HCT116 (cell line): ENCODE measurements around the gene APBA3. TPM values are rescaled to one million over a fixed set of nuclear protein-coding genes. Genes with fewer than 3 reads are reported as not detected.
A peak's percentile ranks its signal among the peaks of the same experiment; 100 is the strongest.

Experiments
- ATAC-seq: fragments of 200-7000 bp; cut with Tn5 transposase; 2 replicates; pipeline ENCODE4 v1.9.1; 2020; ENCODE audit warnings: mild to moderate bottlenecking, moderate library complexity
- BruUV-seq: library from RNA; stranded (reverse); fragments of 400-500 nt; replicated peaks from 2 replicates; lab custom pipeline; 2021; lab: Mats Ljungman, UMichigan
- CTCF ChIA-PET: fragments of 300-600 bp; sonication (Branson Sonifier 250); formaldehyde crosslinking; loops from one replicate; lab custom pipeline; 2021; ENCODE audit warnings: antibody characterized with exemption; lab: Charles Lee
- POLR2A ChIA-PET: fragments of 300-600, 350-600 bp; sonication (Branson Sonifier 250); formaldehyde crosslinking; loops from one replicate; lab custom pipeline; 2021; ENCODE audit warnings: antibody characterized with exemption; lab: Charles Lee
- RAD21 ChIA-PET, 2 experiments: fragments of 300-600 bp; sonication (Branson Sonifier 250); formaldehyde crosslinking; loops; one replicate each; lab custom pipeline; 2023; ENCODE audit warnings: low total read pairs in 2 of 2; ENCODE audit not compliant: uncharacterized antibody in 2 of 2, unreplicated experiment in 2 of 2, low non-redundant PET in 1 of 2; lab: Charles Lee
- DNase-seq: peaks from one replicate; pipeline ENCODE4 v3.0.0-alpha.2; 2010; ENCODE audit warnings: low read depth, low spot score
- H2AFZ ChIP-seq: fragments of 200-600 bp; shearing (Covaris generic), sonication (generic); 2 replicates; pipeline ENCODE4 v1.6.1; 2017; ENCODE audit warnings: low read depth, mixed run types, mixed read lengths, antibody characterized with exemption, low read length; ENCODE audit not compliant: poor library complexity, severe bottlenecking
- H3K27ac ChIP-seq: 2 replicates; pipeline ENCODE4 v1.5.1; 2012; ENCODE audit warnings: low read depth, low read length
- H3K27me3 ChIP-seq: fragments of 200-600 bp; sonication (generic); 2 replicates; pipeline ENCODE4 v1.6.1; 2016; ENCODE audit warnings: mixed run types, low read length, mixed read lengths; ENCODE audit not compliant: insufficient read depth
- H3K36me3 ChIP-seq, 2 experiments: fragments of 200-500 bp in 1 of 2; fragments of 200-600 bp in 1 of 2; sonication (Bioruptor generic) in 1 of 2; sonication (generic) in 1 of 2; 2 replicates each; pipeline versions ENCODE4 v1.5.1 to v1.6.1; 2014 to 2016; ENCODE audit warnings: low read length in 2 of 2, inconsistent platforms in 1 of 2, mixed read lengths in 1 of 2, mixed run types in 1 of 2; ENCODE audit not compliant: insufficient read depth in 2 of 2, control insufficient read depth in 1 of 2
- H3K4me1 ChIP-seq, 2 experiments: fragments of 200-600 bp in 1 of 2; sonication (generic) in 1 of 2; 2 replicates each; pipeline versions ENCODE4 v1.5.1 to v1.6.1; 2012 to 2017; ENCODE audit warnings: low read length in 2 of 2, inconsistent platforms in 1 of 2, mild to moderate bottlenecking in 1 of 2, mixed read lengths in 1 of 2, mixed run types in 1 of 2, moderate library complexity in 1 of 2; ENCODE audit not compliant: insufficient read depth in 2 of 2, control insufficient read depth in 1 of 2
- H3K4me2 ChIP-seq: fragments of 200-600 bp; sonication (generic); 2 replicates; pipeline ENCODE4 v1.6.1; 2017; ENCODE audit warnings: mixed run types, low read length, mixed read lengths
- H3K4me3 ChIP-seq, 2 experiments: fragments of 200-600 bp in 1 of 2; sonication (generic) in 1 of 2; replicated peaks in 1 of 2; 2 replicates each; pipeline ENCODE4 v1.5.1; 2011 to 2016; ENCODE audit warnings: low read length in 2 of 2, control low read depth in 1 of 2, low read depth in 1 of 2, mild to moderate bottlenecking in 1 of 2, mixed read lengths in 1 of 2, mixed run types in 1 of 2
- H3K79me2 ChIP-seq: fragments of 200-600 bp; sonication (generic); 2 replicates; pipeline ENCODE4 v1.6.1; 2017; ENCODE audit warnings: mild to moderate bottlenecking, mixed run types, low read length, moderate library complexity, mixed read lengths; ENCODE audit not compliant: insufficient read depth
- H3K9ac ChIP-seq: fragments of 200-600 bp; sonication (generic); 2 replicates; pipeline ENCODE4 v1.6.1; 2016; ENCODE audit warnings: low read length, mixed read lengths
- H3K9me2 ChIP-seq: fragments of 200-600 bp; sonication (generic), shearing (Covaris generic); 2 replicates; pipeline ENCODE4 v1.6.1; 2017; ENCODE audit warnings: mixed run types, mild to moderate bottlenecking, moderate library complexity; ENCODE audit not compliant: insufficient read depth
- H3K9me3 ChIP-seq, 2 experiments: fragments of 200-500 bp in 1 of 2; fragments of 200-600 bp in 1 of 2; sonication (Bioruptor generic) in 1 of 2; sonication (generic) in 1 of 2; 2 replicates each; pipeline ENCODE4 v1.6.1; 2014 to 2017; ENCODE audit warnings: low read length in 2 of 2, mixed read lengths in 2 of 2, inconsistent platforms in 1 of 2, low read depth in 1 of 2, mild to moderate bottlenecking in 1 of 2, mixed run types in 1 of 2, moderate library complexity in 1 of 2; ENCODE audit not compliant: control insufficient read depth in 1 of 2, insufficient read depth in 1 of 2
- H4K20me1 ChIP-seq: fragments of 200-600 bp; sonication (generic), shearing (Covaris generic); 2 replicates; pipeline ENCODE4 v1.6.1; 2017; ENCODE audit warnings: mixed run types, mild to moderate bottlenecking, moderate library complexity; ENCODE audit not compliant: insufficient read depth
- CEBPB ChIP-seq: IDR thresholded peaks from 2 replicates; pipeline ENCODE4 v1.6.1; 2012; ENCODE audit warnings: low read depth
- JUND ChIP-seq: IDR thresholded peaks from 2 replicates; pipeline ENCODE4 v1.6.1; 2012
- POLR2A ChIP-seq: IDR thresholded peaks from 2 replicates; pipeline ENCODE4 v1.7.0; 2011; ENCODE audit warnings: borderline replicate concordance; ENCODE audit not compliant: insufficient read depth, insufficient read length; ENCODE audit errors: extremely low read depth
- POLR2AphosphoS5 ChIP-seq: IDR thresholded peaks from 2 replicates; pipeline ENCODE4 v1.6.1; 2011; ENCODE audit warnings: mild to moderate bottlenecking, low read depth, low read length, moderate library complexity
- SIN3A ChIP-seq: IDR thresholded peaks from 2 replicates; pipeline ENCODE4 v1.6.1; 2012; ENCODE audit warnings: low read depth
- TCF7L2 ChIP-seq: IDR thresholded peaks from 2 replicates; pipeline ENCODE4 v1.7.0; 2011; ENCODE audit warnings: borderline replicate concordance, inconsistent platforms; ENCODE audit not compliant: insufficient read depth, insufficient read length; ENCODE audit errors: extremely low read depth
- YY1 ChIP-seq: IDR thresholded peaks from 2 replicates; pipeline ENCODE4 v1.6.1; 2011; ENCODE audit warnings: low read length, low read depth, moderate library complexity, mild to moderate bottlenecking; ENCODE audit not compliant: insufficient replicate concordance; ENCODE audit errors: extremely low read depth
- ZFX ChIP-seq: fragments of 450-650 bp; IDR thresholded peaks from 2 replicates; pipeline ENCODE4 v1.6.1; 2017
- intact Hi-C: fragments of 100-400 bp; cut with micrococcal nuclease; formaldehyde crosslinking; loops from 2 replicates; pipeline ENCODE4 v1.10.0; 2022
- total RNA-seq: library from RNA; stranded (reverse); gene quantifications from one replicate; pipeline ENCODE4 v1.2.1, GENCODE V29; 2021; ENCODE audit not compliant: unreplicated experiment
- TF ChIP-seq, protein P1 (sequence below): IDR thresholded peaks from 2 replicates; pipeline ENCODE4 v1.6.1; 2012

APBA3 gene
- total RNA-seq, 1 experiment from 2014 or later, result 29.5 TPM

DNA sequence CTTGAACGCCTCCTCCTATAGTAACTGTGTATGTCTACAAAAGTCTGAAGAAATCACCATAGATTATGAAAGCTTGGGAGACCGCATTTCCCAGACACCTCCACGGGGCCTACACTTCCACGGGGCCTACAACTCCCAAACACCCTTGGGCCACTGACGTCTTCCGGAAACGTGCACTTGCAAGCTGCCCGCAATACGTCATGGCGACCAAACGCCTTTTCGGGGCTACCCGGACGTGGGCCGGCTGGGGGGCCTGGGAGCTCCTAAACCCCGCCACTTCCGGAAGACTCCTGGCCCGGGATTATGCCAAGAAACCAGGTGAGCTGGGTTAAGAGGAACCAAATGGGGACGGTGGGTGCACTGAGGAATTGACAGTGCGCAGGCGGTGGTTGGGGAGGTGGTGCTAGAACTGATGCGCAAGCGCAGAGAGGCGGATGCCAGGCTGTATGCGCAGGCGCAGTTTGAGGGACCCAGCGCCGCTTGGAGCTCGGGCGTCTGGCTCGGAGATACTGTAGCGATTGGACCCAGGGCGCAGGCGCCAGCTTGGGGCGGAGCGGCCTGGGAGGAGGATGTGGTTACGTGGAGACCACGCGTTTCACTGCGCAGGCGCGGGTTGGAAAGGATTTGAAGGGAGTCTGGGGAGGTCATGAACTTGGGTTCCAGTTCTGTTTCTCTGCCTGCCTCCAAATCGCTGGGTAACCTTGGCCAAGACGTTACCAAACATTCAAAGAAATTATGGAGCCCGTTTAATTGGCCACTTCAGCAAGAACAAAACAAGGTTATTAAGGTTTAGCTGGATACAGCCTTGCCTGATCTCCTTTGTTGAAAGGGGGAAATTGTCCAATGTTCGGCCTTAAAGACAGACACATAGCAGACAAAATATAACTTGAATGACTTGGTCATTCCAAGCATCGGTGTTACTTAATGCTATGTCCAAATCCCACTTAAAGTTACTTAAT is 1.3 kb upstream of the APBA3 start, which contains the start of gene MRPL54:
MRPL54 (plus strand) TSS at position 182 of the 959 bp plus-strand sequence; CDS start at position 201, 19 bp downstream.
- H3K9ac ChIP-seq, result peak within 1 kb of the TSS; percentile 85
- TSS peak; percentile 96 for BruUV-seq
- peaks cover 2 to 14% of the 10 kb centered on the region in 2 experiments; a peak in 2 of 4 replicates for H3K36me3 ChIP-seq
- RAD21 ChIA-PET, result interaction anchor here in 1 of 2 experiments (0.6 to 1.0 kb wide), 2 partner anchors 54 to 86 kb away, joined by 3 read pairs; no protein-coding TSS in a partner anchor
- TF ChIP-seq JUND (no peak), TCF7L2 (peak; percentile 75), ZFX (0 out of 2 replicates have a peak, but pooled peaks have one; percentile 11), CEBPB (no peak), SIN3A (no peak), POLR2AphosphoS5 (peak; percentile 80), POLR2A (peak; percentile 67), YY1 (peak; percentile 93)
- TF ChIP-seq, protein P1, sequence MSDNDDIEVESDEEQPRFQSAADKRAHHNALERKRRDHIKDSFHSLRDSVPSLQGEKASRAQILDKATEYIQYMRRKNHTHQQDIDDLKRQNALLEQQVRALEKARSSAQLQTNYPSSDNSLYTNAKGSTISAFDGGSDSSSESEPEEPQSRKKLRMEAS, result peak; percentile 75
- intact Hi-C loops, result loop anchor here (1.0 to 5.0 kb wide), 2 partner anchors 34 to 60 kb away; no protein-coding TSS in a partner anchor
- H3K9me3 ChIP-seq, result no peaks in the 10 kb centered on the region
- no peaks in the 10 kb centered on the region for H3K27me3 ChIP-seq
- POLR2A ChIA-PET, result interaction anchor here (0.8 to 2.2 kb wide), 18 partner anchors 10 to 487 kb away, joined by 3 to 10 read pairs (median 5); partner anchors contain the start of genes EEF2 and TJP3
- ATAC-seq (peak; percentile 88), DNase-seq (peak; percentile 98)
- peak within 1 kb of the TSS; percentile 62 for H2AFZ ChIP-seq
- peaks cover 6 to 14% of the 10 kb centered on the region in 2 experiments; a peak in 2 of 4 replicates for H3K4me1 ChIP-seq
- H4K20me1 ChIP-seq, result no peaks in the 10 kb centered on the region
- peak within 1 kb of the TSS; percentile 86 for H3K4me2 ChIP-seq
- H3K79me2 ChIP-seq, result peaks cover 32% of the 10 kb centered on the region
- CTCF ChIA-PET, result interaction anchor here (0.6 to 2.4 kb wide), 13 partner anchors 16 to 446 kb away, joined by 3 to 20 read pairs (median 3); no protein-coding TSS in a partner anchor
- H3K9me2 ChIP-seq, result no peaks in the 10 kb centered on the region
- H3K4me3 ChIP-seq, result peak within 1 kb of the TSS; percentile 77 to 99
- H3K27ac ChIP-seq, result peak within 1 kb of the TSS; percentile 93
